Peyer's patch (tissue), 4 donors: ENCODE results near the gene PTPRM. TPM values are rescaled to one million over a fixed set of nuclear protein-coding genes. Genes with fewer than 3 reads are reported as not detected.

Source experiments
- DNase-seq, 3 donors: peaks; one replicate each; pipeline ENCODE4 v3.0.0-alpha.2; 2017 to 2019
- H3K27ac ChIP-seq, 4 donors: fragments of 200-600 bp; sonication (generic); one replicate each; pipeline ENCODE4 v1.5.1; 2016 to 2019
- H3K27me3 ChIP-seq, 2 donors: fragments of 200-600 bp; sonication (generic); one replicate each; pipeline ENCODE4 v1.5.1; 2019
- H3K36me3 ChIP-seq, 3 donors: fragments of 200-600 bp; sonication (generic); one replicate each; pipeline ENCODE4 v1.5.1; 2016 to 2019
- H3K4me1 ChIP-seq, 4 donors: fragments of 200-600 bp; sonication (generic); one replicate each; pipeline ENCODE4 v1.5.1; 2016 to 2019
- H3K4me3 ChIP-seq, 4 donors: fragments of 200-600 bp; sonication (generic); 1 replicate in 3 of 4; 2 replicates in 1 of 4; pipeline ENCODE4 v1.5.1; 2016 to 2019; ENCODE audit warnings: mild to moderate bottlenecking in 1 of 4
- H3K9me3 ChIP-seq, 4 donors: fragments of 200-600 bp; sonication (generic); one replicate each; pipeline ENCODE4 v1.5.1; 2016 to 2019; ENCODE audit warnings: mild to moderate bottlenecking in 1 of 4
- POLR2A ChIP-seq, 2 donors: fragments of 450-650 bp; IDR thresholded peaks; one replicate each; pipeline ENCODE4 v1.5.1; 2017; ENCODE audit warnings: antibody characterized with exemption in 2 of 2, mild to moderate bottlenecking in 2 of 2, moderate library complexity in 2 of 2
- total RNA-seq, 4 donors: library from RNA; depleted of rRNA; stranded (reverse); fragments of >200 nt; gene quantifications; one replicate each; pipeline ENCODE4 v1.1.0, GENCODE V29; 2016
- TF ChIP-seq, protein P1 (sequence below), 6 experiments: fragments of 450-650 bp in 4 of 6; fragments of 200-600 bp in 2 of 6; sonication (generic) in 1 of 6; IDR thresholded peaks; one replicate each; pipeline ENCODE4 v1.5.1; 2017 to 2019; ENCODE audit warnings: antibody characterized with exemption in 6 of 6, mild to moderate bottlenecking in 3 of 6, moderate library complexity in 1 of 6

The PTPRM gene
- total RNA-seq, 4 donors from 2014 or later, result 39.6 to 211 (median 80.3) TPM

- TF ChIP-seq POLR2A (IDR thresholded peaks at IDR 0.05), result no peak
- TF ChIP-seq, protein P1, sequence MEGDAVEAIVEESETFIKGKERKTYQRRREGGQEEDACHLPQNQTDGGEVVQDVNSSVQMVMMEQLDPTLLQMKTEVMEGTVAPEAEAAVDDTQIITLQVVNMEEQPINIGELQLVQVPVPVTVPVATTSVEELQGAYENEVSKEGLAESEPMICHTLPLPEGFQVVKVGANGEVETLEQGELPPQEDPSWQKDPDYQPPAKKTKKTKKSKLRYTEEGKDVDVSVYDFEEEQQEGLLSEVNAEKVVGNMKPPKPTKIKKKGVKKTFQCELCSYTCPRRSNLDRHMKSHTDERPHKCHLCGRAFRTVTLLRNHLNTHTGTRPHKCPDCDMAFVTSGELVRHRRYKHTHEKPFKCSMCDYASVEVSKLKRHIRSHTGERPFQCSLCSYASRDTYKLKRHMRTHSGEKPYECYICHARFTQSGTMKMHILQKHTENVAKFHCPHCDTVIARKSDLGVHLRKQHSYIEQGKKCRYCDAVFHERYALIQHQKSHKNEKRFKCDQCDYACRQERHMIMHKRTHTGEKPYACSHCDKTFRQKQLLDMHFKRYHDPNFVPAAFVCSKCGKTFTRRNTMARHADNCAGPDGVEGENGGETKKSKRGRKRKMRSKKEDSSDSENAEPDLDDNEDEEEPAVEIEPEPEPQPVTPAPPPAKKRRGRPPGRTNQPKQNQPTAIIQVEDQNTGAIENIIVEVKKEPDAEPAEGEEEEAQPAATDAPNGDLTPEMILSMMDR (IDR thresholded peaks at IDR 0.05), result no peak
- Histone ChIP-seq H3K9me3 (no peaks in the 10 kb centered on the region), H3K27ac (no peak overlapping the region), H3K4me1 (no peaks in the 10 kb centered on the region), H3K27me3 (no peaks in the 10 kb centered on the region), H3K36me3 (no peaks in the 10 kb centered on the region), H3K4me3 (no peak overlapping the region)
- DNase-seq, result no peak
These were observed 554.9 kb downstream of the PTPRM start for GRCh38 chr18:8121942-8122480.

- Histone ChIP-seq H3K9me3 (no peaks in the 10 kb centered on the region), H3K36me3 (no peaks in the 10 kb centered on the region), H3K4me3 (no peak overlapping the region), H3K4me1 (no peaks in the 10 kb centered on the region), H3K27me3 (no peaks in the 10 kb centered on the region), H3K27ac (no peak overlapping the region)
- no peak for DNase-seq
- TF ChIP-seq, protein P1 (IDR thresholded peaks at IDR 0.05), result no peak
- no peak for TF ChIP-seq POLR2A (IDR thresholded peaks at IDR 0.05)
These were observed 557.4 kb downstream of the PTPRM start for GRCh38 chr18:8124232-8125146.

DNA sequence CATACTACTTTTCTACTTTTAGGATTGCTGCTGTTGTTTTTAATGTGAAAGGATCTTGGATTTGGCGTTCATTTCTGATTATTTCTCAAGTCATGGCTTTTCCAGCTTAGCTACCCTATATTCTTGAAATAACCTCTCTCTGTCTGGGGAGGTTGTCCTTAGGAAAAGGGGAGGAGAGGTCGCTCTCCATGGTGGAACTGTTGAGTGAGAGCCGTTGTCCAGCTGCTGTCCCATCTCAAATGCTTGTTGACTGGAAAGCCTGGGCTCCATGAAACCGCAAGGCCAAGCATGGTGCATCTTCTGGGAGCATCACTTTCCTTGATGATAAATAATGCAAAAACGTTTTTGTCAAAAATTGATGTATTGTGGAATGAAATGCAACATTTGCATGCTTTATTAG lies 563.0 kb downstream of the PTPRM start:
- Histone ChIP-seq H3K4me3 (no peak overlapping the region), H3K36me3 (no peaks in the 10 kb centered on the region), H3K9me3 (no peaks in the 10 kb centered on the region), H3K27ac (no peak overlapping the region), H3K27me3 (no peaks in the 10 kb centered on the region), H3K4me1 (no peaks in the 10 kb centered on the region)
- no peak for DNase-seq
- TF ChIP-seq, protein P1 (IDR thresholded peaks at IDR 0.05), result no peak
- no peak for TF ChIP-seq POLR2A (IDR thresholded peaks at IDR 0.05)

- H3K36me3 ChIP-seq, result no peaks in the 10 kb centered on the region
- H3K27ac ChIP-seq, result no peak overlapping the region
- TF ChIP-seq, protein P1 (IDR thresholded peaks at IDR 0.05), result no peak
- TF ChIP-seq POLR2A (IDR thresholded peaks at IDR 0.05), result no peak
- H3K27me3 ChIP-seq, result no peaks in the 10 kb centered on the region
- H3K4me3 ChIP-seq, result no peak overlapping the region
- H3K9me3 ChIP-seq, result no peaks in the 10 kb centered on the region
- no peak for DNase-seq
- H3K4me1 ChIP-seq, result no peaks in the 10 kb centered on the region
These were observed 565.9 kb downstream of the PTPRM start for GRCh38 chr18:8133032-8133431.

GRCh38 chr18:8133888-8134287 lies 566.8 kb downstream of the PTPRM start:
- H3K27ac ChIP-seq, result no peak overlapping the region
- H3K27me3 ChIP-seq, result no peaks in the 10 kb centered on the region
- H3K4me3 ChIP-seq, result no peak overlapping the region
- no peak for TF ChIP-seq POLR2A (IDR thresholded peaks at IDR 0.05)
- TF ChIP-seq, protein P1 (IDR thresholded peaks at IDR 0.05), result no peak
- H3K9me3 ChIP-seq, result no peaks in the 10 kb centered on the region
- no peak for DNase-seq
- H3K4me1 ChIP-seq, result no peaks in the 10 kb centered on the region
- no peaks in the 10 kb centered on the region for H3K36me3 ChIP-seq
